GM19099 (cell line): ENCODE measurements around the gene LRRC74B.

Source experiments
- POLR2A ChIP-seq: IDR thresholded peaks from 3 replicates; pipeline ENCODE4 v1.6.1; 2011; ENCODE audit warnings: low read depth; ENCODE audit not compliant: insufficient read length; ENCODE audit errors: extremely low read depth

Gene LRRC74B

GRCh38 chr22:21064917-21065864 lies 19.4 kb downstream of the LRRC74B start:
- TF ChIP-seq POLR2A, result no peak

GRCh38 chr22:21067075-21067900 lies 21.5 kb downstream of the LRRC74B start:
- TF ChIP-seq POLR2A, result no peak

- TF ChIP-seq POLR2A, result no peak
These were observed 22.3 kb downstream of the LRRC74B start for GRCh38 chr22:21067901-21068680.

- TF ChIP-seq POLR2A, result no peak
These were observed 23.0 kb downstream of the LRRC74B start for GRCh38 chr22:21068681-21069276.

GRCh38 chr22:21069375-21069774 lies 23.6 kb downstream of the LRRC74B start:
- TF ChIP-seq POLR2A, result no peak

- TF ChIP-seq POLR2A, result no peak
These were observed 25.2 kb downstream of the LRRC74B start for GRCh38 chr22:21070690-21071615.

GRCh38 chr22:21073023-21073422 lies 27.3 kb downstream of the LRRC74B start:
- TF ChIP-seq POLR2A, result no peak

GRCh38 chr22:21073482-21073881 lies 27.7 kb downstream of the LRRC74B start:
- TF ChIP-seq POLR2A, result no peak

- no peak for TF ChIP-seq POLR2A
These were observed 28.5 kb downstream of the LRRC74B start for GRCh38 chr22:21074102-21074715.

GRCh38 chr22:21075516-21076138 lies 29.9 kb downstream of the LRRC74B start:
- no peak for TF ChIP-seq POLR2A

- TF ChIP-seq POLR2A, result no peak
These were observed 31.3 kb downstream of the LRRC74B start for GRCh38 chr22:21076912-21077625.

- no peak for TF ChIP-seq POLR2A
These were observed 32.2 kb downstream of the LRRC74B start for GRCh38 chr22:21077884-21078508.

GRCh38 chr22:21078916-21079315 lies 33.2 kb downstream of the LRRC74B start:
- no peak for TF ChIP-seq POLR2A
